ENCODE data around the gene TMEM185B.
A peak's percentile ranks its signal among the peaks of the same experiment; 100 is the strongest.
"Not testable (repeated sequence)": the region's sequence is repeated elsewhere in the genome, so short reads cannot be mapped to it uniquely, and the experiment has no call there.

TMEM185B gene

DNA sequence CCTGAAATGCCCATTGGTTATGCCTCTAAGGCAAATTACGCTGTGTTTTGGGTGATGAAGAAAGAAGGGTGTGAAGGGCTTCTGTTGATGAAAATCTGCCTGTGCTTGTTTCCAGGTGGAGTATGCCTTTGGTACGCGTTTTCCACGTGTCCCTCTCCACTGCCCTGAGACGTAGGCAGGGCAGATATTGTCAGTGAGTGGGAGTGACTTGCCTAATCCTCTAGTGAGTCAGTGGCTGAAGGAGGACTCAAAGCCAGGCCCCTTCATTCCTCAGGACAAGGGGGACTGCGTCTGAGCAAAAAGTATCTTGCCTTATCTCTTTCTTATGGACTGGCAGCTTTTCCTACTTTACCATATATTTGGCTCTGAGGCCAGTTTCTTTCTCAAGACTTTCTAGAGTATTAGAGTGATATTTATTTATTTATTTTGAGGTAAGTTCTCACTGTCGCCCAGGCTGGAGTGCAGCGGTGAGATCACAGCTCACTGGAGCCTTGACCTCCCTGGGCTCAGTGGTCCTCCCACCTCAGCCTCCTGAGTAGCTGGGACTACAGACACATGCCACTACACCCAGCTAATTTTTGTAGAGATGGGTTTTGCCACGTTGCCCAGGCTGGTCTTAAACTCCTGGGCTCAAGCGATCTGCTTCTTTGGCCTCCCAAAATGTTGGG is 39.7 kb upstream of the TMEM185B start:
- H3K27ac ChIP-seq (ENCODE audit: insufficient read depth in 1 of 2, low read depth in 1 of 2, low read length in 2 of 2, poor library complexity in 1 of 2, severe bottlenecking in 2 of 2), result no peak overlapping the region
- peaks cover 30 to 65% (median 41%) of the 10 kb centered on the region in 4 experiments for H3K4me1 ChIP-seq (ENCODE audit: control extremely low read depth in 1 of 4, control insufficient read depth in 4 of 4, insufficient read depth in 4 of 4, low read length in 3 of 4)
- no peak for DNase-seq
- peaks cover 0 to 8% (median 1%) of the 10 kb centered on the region in 4 experiments for H3K36me3 ChIP-seq (ENCODE audit: control insufficient read depth in 4 of 4, insufficient read depth in 4 of 4, low read length in 3 of 4)
- POLR2A ChIA-PET, result no interaction called here
- H3K27me3 ChIP-seq (replicated peaks in 2 of 5; ENCODE audit: control insufficient read depth in 4 of 5, insufficient read depth in 5 of 5, low read length in 4 of 5), result no peaks in the 10 kb centered on the region
- no peak overlapping the region for H3K4me3 ChIP-seq (ENCODE audit: control insufficient read depth in 1 of 7, extremely low read depth in 1 of 7, insufficient read depth in 4 of 7, low read depth in 2 of 7, low read length in 6 of 7)
- CTCF ChIA-PET, result interaction anchor here (1.2 to 4.7 kb wide), 4 partner anchors 11 to 80 kb away, joined by 3 to 21 read pairs (median 4); partner anchors contain the start of gene RALB
- 77% methylated on average over 6 of the region's 10 CpGs for WGBS (ENCODE audit: insufficient coverage)
- H3K9me3 ChIP-seq (ENCODE audit: control extremely low read depth in 1 of 5, control insufficient read depth in 4 of 5, insufficient read depth in 2 of 5, low read depth in 1 of 5, low read length in 4 of 5), result peaks cover 0 to 10% (median 4%) of the 10 kb centered on the region in 5 experiments

DNA sequence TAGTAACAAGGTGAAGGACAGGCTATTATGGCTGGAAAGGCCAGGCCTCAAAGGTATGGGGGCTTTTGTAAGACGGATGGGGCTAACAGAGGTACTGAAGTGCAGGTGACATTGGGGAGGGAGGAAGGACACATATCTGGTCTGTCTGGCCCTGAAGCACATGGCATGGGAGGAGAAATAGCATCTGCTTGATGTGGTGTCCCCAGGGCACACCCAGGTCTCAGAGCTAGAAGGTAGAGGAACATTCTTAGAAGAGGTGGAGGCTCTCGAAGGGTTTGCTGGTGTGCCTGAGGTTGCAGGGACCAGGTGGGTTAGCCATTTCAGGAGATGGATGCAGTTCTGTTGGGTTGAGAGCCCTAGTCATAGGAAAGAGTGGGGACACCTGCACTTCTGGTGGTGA is 39.0 kb upstream of the TMEM185B start:
- Histone ChIP-seq H3K36me3 (ENCODE audit: control insufficient read depth in 4 of 4, insufficient read depth in 4 of 4, low read length in 3 of 4) (peaks cover 0 to 8% (median 1%) of the 10 kb centered on the region in 4 experiments), H3K4me1 (ENCODE audit: control extremely low read depth in 1 of 4, control insufficient read depth in 4 of 4, insufficient read depth in 4 of 4, low read length in 3 of 4) (peaks cover 37 to 69% (median 46%) of the 10 kb centered on the region in 4 experiments), H3K4me3 (ENCODE audit: control insufficient read depth in 1 of 7, extremely low read depth in 1 of 7, insufficient read depth in 4 of 7, low read depth in 2 of 7, low read length in 6 of 7) (no peak overlapping the region), H3K9me3 (ENCODE audit: control extremely low read depth in 1 of 5, control insufficient read depth in 4 of 5, insufficient read depth in 2 of 5, low read depth in 1 of 5, low read length in 4 of 5) (peaks cover 0 to 10% (median 4%) of the 10 kb centered on the region in 5 experiments), H3K27ac (ENCODE audit: insufficient read depth in 1 of 2, low read depth in 1 of 2, low read length in 2 of 2, poor library complexity in 1 of 2, severe bottlenecking in 2 of 2) (no peak overlapping the region), H3K27me3 (replicated peaks in 2 of 5; ENCODE audit: control insufficient read depth in 4 of 5, insufficient read depth in 5 of 5, low read length in 4 of 5) (no peaks in the 10 kb centered on the region)
- DNase-seq, result no peak
- 70% methylated on average over 2 of the region's 2 CpGs for WGBS (ENCODE audit: insufficient coverage)
- POLR2A ChIA-PET, result no interaction called here
- CTCF ChIA-PET, result interaction anchor here (1.2 to 1.3 kb wide), 2 partner anchors 22 to 30 kb away, joined by 3 read pairs; no protein-coding TSS in a partner anchor

DNA sequence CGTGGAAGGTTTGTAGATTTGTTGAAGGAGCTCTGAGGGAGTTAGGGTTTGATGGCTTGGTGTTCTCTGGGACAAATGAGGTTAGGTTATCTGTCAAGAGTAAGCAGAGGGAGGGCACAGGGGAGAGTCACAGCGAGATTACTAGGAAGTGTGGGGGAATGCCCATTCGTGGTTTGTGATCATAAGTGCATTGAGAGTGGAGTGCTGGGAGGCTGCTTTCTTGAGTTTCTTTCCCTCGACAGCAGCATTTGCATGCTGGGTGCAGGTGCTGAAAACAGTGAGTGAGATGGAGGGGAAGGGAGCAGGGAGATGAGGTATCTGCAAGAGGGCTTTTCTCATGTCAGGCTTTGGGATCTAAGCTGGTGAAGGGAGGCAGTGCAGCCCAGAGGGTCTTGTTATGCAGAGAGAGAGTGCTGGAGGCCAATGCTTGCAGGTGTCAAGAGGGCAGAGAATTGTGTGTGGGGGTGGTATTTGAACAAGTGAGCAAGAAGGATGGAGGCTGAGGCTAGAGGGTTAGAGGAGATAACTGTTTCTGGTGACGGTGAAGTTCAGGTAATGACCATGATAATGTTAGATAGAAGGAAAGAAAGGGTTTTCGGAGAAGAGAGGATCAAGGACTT is 38.3 kb upstream of the TMEM185B start:
- peaks cover 0 to 8% (median 1%) of the 10 kb centered on the region in 4 experiments for H3K36me3 ChIP-seq (ENCODE audit: control insufficient read depth in 4 of 4, insufficient read depth in 4 of 4, low read length in 3 of 4)
- no peak for DNase-seq
- peaks cover 0 to 10% (median 4%) of the 10 kb centered on the region in 5 experiments for H3K9me3 ChIP-seq (ENCODE audit: control extremely low read depth in 1 of 5, control insufficient read depth in 4 of 5, insufficient read depth in 2 of 5, low read depth in 1 of 5, low read length in 4 of 5)
- peaks cover 43 to 70% (median 50%) of the 10 kb centered on the region in 4 experiments for H3K4me1 ChIP-seq (ENCODE audit: control extremely low read depth in 1 of 4, control insufficient read depth in 4 of 4, insufficient read depth in 4 of 4, low read length in 3 of 4)
- ChIA-PET CTCF (interaction anchor here (1.1 to 1.3 kb wide), 3 partner anchors 22 to 40 kb away, joined by 3 read pairs; no protein-coding TSS in a partner anchor), POLR2A (no interaction called here)
- H3K27ac ChIP-seq (ENCODE audit: insufficient read depth in 1 of 2, low read depth in 1 of 2, low read length in 2 of 2, poor library complexity in 1 of 2, severe bottlenecking in 2 of 2), result no peak overlapping the region
- no peak overlapping the region for H3K4me3 ChIP-seq (ENCODE audit: control insufficient read depth in 1 of 7, extremely low read depth in 1 of 7, insufficient read depth in 4 of 7, low read depth in 2 of 7, low read length in 6 of 7)
- WGBS (ENCODE audit: insufficient coverage), result 70% methylated on average over 6 of the region's 6 CpGs
- no peaks in the 10 kb centered on the region for H3K27me3 ChIP-seq (replicated peaks in 2 of 5; ENCODE audit: control insufficient read depth in 4 of 5, insufficient read depth in 5 of 5, low read length in 4 of 5)

DNA sequence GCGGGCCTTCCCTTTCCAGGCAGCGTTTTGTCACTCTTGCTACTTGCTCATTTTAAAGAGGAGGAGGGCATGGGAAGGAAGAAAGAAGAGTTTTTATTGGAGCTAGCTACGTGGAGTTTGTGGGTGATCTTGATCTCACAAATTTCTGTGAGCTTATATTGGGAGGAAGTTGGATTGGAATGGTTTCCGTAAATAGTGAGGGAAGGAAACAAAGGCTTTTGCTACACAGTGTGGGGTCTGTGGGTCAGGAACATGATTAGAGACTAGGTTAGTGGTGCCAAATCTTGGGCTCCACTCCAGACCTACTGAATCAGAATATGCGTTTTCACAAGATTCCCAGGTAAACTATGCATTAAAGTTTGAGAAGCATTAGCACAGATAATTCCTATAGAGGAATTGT is 37.5 kb upstream of the TMEM185B start:
- ChIA-PET CTCF (interaction anchor here (0.9 to 1.1 kb wide), 2 partner anchors 9 to 39 kb away, joined by 3 read pairs; no protein-coding TSS in a partner anchor), POLR2A (no interaction called here)
- 31% methylated on average over 4 of the region's 5 CpGs for WGBS (ENCODE audit: insufficient coverage)

DNA sequence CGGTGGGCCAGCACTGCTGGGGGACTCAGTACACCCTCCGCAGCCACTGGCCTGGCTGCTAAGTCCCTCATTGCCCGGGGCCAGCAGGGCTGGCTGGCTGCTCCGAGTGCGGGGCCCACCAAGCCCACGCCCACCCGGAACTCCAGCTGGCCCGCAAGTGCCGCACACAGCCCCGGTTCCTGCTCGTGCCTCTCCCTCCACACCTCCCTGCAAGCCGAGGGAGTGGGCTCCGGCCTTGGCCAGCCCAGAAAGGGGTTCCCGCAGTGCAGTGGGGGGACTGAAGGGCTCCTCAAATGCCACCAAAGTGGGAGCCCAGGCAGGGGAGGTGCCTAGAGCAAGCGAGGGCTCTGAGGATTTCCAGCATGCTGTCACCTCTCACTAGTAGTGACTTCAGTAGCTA is 36.7 kb upstream of the TMEM185B start:
- POLR2A ChIA-PET; H3K36me3 ChIP-seq (ENCODE audit: control insufficient read depth in 4 of 4, insufficient read depth in 4 of 4, low read length in 3 of 4); DNase-seq; H3K4me3 ChIP-seq (ENCODE audit: control insufficient read depth in 1 of 7, extremely low read depth in 1 of 7, insufficient read depth in 4 of 7, low read depth in 2 of 7, low read length in 6 of 7); H3K27ac ChIP-seq (ENCODE audit: insufficient read depth in 1 of 2, low read depth in 1 of 2, low read length in 2 of 2, poor library complexity in 1 of 2, severe bottlenecking in 2 of 2); H3K27me3 ChIP-seq (replicated peaks in 2 of 5; ENCODE audit: control insufficient read depth in 4 of 5, insufficient read depth in 5 of 5, low read length in 4 of 5): not testable (repeated sequence)
- Histone ChIP-seq H3K4me1 (ENCODE audit: control extremely low read depth in 1 of 4, control insufficient read depth in 4 of 4, insufficient read depth in 4 of 4, low read length in 3 of 4) (peaks cover 49 to 73% (median 57%) of the 10 kb centered on the region in 4 experiments), H3K9me3 (ENCODE audit: control extremely low read depth in 1 of 5, control insufficient read depth in 4 of 5, insufficient read depth in 2 of 5, low read depth in 1 of 5, low read length in 4 of 5) (peaks cover 0 to 14% (median 4%) of the 10 kb centered on the region in 5 experiments)
- 98% methylated on average over 4 of the region's 15 CpGs for WGBS (ENCODE audit: insufficient coverage)
- CTCF ChIA-PET, result interaction anchor here (1.1 kb wide), 1 partner anchor 38 kb away, joined by 3 read pairs; no protein-coding TSS in a partner anchor

More for the DNA sequence above, 37.5 kb upstream of the TMEM185B start:
- no peak overlapping the region for H3K27ac ChIP-seq (ENCODE audit: insufficient read depth in 1 of 2, low read depth in 1 of 2, low read length in 2 of 2, poor library complexity in 1 of 2, severe bottlenecking in 2 of 2)
- H3K36me3 ChIP-seq (ENCODE audit: control insufficient read depth in 4 of 4, insufficient read depth in 4 of 4, low read length in 3 of 4), result peaks cover 0 to 8% (median 1%) of the 10 kb centered on the region in 4 experiments
- H3K4me3 ChIP-seq (ENCODE audit: control insufficient read depth in 1 of 7, extremely low read depth in 1 of 7, insufficient read depth in 4 of 7, low read depth in 2 of 7, low read length in 6 of 7), result no peak overlapping the region
- DNase-seq, result no peak
- H3K27me3 ChIP-seq (replicated peaks in 2 of 5; ENCODE audit: control insufficient read depth in 4 of 5, insufficient read depth in 5 of 5, low read length in 4 of 5), result no peaks in the 10 kb centered on the region
- H3K9me3 ChIP-seq (ENCODE audit: control extremely low read depth in 1 of 5, control insufficient read depth in 4 of 5, insufficient read depth in 2 of 5, low read depth in 1 of 5, low read length in 4 of 5), result peaks cover 0 to 14% (median 4%) of the 10 kb centered on the region in 5 experiments
- peaks cover 46 to 73% (median 57%) of the 10 kb centered on the region in 4 experiments for H3K4me1 ChIP-seq (ENCODE audit: control extremely low read depth in 1 of 4, control insufficient read depth in 4 of 4, insufficient read depth in 4 of 4, low read length in 3 of 4)

DNA sequence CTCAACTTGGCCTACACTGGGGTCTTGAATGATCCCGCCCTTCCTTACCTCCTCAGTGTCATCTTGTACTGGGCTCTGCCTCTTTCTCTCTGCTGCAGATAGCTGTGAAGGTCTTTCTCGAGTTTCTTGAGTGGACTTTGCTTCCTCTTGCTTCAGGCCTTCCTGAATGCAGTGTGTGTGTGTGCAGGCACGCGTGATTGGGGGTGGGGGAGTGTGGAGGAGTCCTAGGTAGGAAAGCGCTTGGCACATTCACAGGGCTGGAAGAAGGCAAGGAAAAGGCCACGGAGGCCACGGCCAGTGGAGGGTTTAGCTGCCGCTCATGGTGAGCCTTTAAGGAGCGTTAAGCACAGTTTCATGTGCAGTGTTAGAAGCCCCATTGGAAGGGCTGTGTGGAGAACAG is 35.0 kb upstream of the TMEM185B start:
- CTCF ChIA-PET, result interaction anchor here (0.9 to 2.4 kb wide), 4 partner anchors 7 to 55 kb away, joined by 3 to 8 read pairs (median 4); no protein-coding TSS in a partner anchor
- WGBS (ENCODE audit: insufficient coverage), result 70% methylated on average over 8 of the region's 9 CpGs
- peak overlapping the region in 5 of 7 experiments; percentile 3 to 53 (median 40) for H3K4me3 ChIP-seq (ENCODE audit: control insufficient read depth in 1 of 7, extremely low read depth in 1 of 7, insufficient read depth in 4 of 7, low read depth in 2 of 7, low read length in 6 of 7)
- peak overlapping the region in 1 of 2 experiments; percentile 38 for H3K27ac ChIP-seq (ENCODE audit: insufficient read depth in 1 of 2, low read depth in 1 of 2, low read length in 2 of 2, poor library complexity in 1 of 2, severe bottlenecking in 2 of 2)
- no peaks in the 10 kb centered on the region for H3K27me3 ChIP-seq (replicated peaks in 2 of 5; ENCODE audit: control insufficient read depth in 4 of 5, insufficient read depth in 5 of 5, low read length in 4 of 5)
- H3K9me3 ChIP-seq (ENCODE audit: control extremely low read depth in 1 of 5, control insufficient read depth in 4 of 5, insufficient read depth in 2 of 5, low read depth in 1 of 5, low read length in 4 of 5), result peaks cover 0 to 14% (median 4%) of the 10 kb centered on the region in 5 experiments
- no peak for DNase-seq
- POLR2A ChIA-PET, result interaction anchor here (0.9 kb wide), 1 partner anchor 36 kb away, joined by 3 read pairs; no protein-coding TSS in a partner anchor
- H3K36me3 ChIP-seq (ENCODE audit: control insufficient read depth in 4 of 4, insufficient read depth in 4 of 4, low read length in 3 of 4), result peaks cover 0 to 8% (median under 1%) of the 10 kb centered on the region in 4 experiments
- H3K4me1 ChIP-seq (ENCODE audit: control extremely low read depth in 1 of 4, control insufficient read depth in 4 of 4, insufficient read depth in 4 of 4, low read length in 3 of 4), result peaks cover 52 to 80% (median 65%) of the 10 kb centered on the region in 4 experiments
